GM18519 (cell line): ENCODE measurements around the gene OR2Y1.
"Not testable (repeated sequence)": the region's sequence is repeated elsewhere in the genome, so short reads cannot be mapped to it uniquely, and the experiment has no call there.

Experiments
- ATAC-seq: cut with Tn5 transposase; IDR thresholded peaks from one replicate; pipeline ENCODE4 v1.9.1; 2021; ENCODE audit warnings: mild to moderate bottlenecking, moderate library complexity; ENCODE audit not compliant: unreplicated experiment, low FRiP score

OR2Y1 gene, protein sequence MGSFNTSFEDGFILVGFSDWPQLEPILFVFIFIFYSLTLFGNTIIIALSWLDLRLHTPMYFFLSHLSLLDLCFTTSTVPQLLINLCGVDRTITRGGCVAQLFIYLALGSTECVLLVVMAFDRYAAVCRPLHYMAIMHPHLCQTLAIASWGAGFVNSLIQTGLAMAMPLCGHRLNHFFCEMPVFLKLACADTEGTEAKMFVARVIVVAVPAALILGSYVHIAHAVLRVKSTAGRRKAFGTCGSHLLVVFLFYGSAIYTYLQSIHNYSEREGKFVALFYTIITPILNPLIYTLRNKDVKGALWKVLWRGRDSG

DNA sequence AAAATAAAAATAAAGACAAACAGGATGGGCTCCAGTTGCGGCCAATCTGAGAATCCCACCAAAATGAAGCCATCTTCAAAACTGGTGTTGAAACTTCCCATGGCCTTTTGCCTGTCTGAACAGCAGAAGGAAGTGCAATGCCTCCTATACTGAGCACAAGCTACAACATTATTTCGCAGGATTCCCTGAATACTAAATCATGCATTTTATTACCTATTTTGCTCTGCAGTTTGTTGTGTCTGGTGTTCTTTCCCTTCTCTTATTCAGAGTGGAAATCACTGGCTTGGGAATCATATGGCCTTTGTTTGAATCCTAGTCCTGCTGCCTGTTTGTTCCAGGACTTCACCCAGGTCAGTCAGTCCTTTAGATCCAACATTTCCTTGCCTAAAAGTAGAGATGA is at the start of gene OR2Y1:
Gene OR2Y1 (minus strand): TSS at position 101 of the 400 bp plus-strand sequence. CDS start 0 bp downstream, at position 101.
- ATAC-seq, result no peak

DNA sequence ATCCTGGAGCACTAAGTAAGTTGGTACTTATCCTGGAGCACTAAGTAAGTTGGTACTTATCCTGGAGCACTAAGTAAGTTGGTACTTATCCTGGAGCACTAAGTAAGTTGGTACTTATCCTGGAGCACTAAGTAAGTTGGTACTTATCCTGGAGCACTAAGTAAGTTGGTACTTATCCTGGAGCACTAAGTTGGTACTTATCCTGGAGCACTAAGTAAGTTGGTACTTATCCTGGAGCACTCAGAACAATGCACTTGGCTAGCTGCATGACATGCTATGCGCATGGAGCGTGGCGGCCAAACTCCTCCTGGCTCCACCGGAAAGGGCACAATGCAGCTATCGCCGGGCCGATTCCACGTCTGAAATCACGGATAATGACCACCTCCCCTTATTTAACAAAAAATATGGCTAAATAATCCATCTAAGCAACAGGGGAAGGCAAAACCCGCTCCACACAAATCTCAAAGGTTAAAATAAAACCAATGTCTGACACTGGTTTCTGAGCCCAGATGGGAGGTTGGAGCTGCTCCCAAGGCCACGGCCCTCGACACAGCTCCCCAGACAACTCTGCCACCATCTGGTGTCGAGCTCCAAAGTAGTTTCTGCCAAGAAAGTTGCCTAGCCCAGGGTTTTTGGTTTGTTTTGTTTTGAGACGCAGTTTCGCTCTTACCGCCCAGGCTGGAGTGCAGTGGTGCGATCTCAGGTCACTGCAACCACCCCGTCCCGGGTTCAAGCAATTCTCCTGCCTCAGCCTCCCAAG is 49.0 kb upstream of the OR2Y1 start:
- ATAC-seq, result not testable (repeated sequence)

DNA sequence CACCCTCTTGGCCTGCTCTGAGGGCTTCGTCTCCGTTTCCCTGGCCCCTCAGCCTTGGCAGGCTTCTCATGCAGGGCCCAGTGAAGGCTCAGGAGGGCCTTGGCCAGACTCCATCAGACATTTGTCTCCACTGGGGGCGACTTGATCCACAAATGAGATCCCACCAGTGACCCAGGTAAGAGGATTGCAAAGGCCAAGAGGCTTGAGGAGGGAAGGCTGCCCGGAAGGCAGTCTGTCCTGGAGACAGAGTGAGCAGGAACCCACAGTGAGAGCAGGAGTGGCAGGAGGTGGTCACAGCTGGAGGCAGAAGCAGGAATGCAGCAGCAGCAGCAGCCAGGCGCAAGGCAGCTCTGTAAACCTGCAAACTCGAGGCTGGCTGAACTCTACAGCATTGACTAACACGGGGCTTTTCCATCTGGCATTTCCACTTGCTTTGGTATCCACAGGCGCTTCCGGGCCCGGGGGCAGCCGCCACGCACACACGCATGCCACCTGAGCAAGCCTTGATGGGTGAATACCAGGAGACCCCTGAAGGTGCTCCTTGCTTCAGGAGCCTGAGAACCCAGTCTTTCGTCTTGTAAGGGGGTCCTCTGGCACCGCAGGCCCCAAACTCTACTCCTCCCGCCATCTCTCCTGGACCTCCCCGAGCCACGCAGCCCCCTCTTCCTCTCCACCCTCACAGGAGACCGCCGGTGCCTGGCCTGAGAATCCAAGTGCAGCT is 48.0 kb upstream of the OR2Y1 start:
- ATAC-seq, result no peak

DNA sequence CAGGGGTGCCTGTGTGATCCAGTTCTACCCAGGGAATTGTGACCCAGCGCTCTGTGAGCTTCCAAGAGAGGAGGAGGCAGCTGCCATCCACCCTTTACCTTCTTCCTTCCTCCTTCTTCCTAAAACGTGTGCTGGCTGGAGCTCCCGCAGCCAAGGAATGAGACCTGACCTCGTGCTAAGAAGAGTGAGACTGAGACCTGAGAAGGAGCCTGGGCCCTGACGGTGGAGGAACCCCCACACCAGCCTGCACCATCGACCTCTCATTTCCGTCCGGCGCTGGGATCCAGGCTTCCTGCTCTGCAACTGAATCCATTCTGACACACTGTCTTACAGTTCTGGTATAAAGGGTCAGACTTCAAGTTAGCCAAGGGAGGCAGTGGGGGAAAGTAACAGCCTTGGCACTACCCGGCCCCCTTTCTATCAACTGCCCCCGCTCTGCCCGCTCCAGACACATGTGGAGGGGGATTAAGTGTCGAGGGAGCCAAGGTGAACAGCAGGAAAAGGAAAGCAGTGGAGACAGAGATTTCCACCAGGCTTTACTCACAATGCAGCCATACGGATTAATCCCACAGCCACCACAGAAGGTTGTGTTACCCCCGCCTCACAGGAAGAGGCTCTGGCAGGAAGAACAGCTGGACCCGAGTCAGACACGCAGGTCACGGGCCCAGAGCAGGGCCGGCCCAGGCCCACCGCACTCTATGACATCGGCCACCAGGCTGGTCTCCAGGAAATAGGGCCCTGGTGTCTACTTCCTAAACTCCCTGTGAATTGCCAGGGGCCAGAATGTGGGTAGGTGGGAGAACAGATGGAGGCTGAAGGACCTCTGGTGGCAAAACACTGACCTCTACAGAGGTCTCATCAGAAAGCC is 46.9 kb upstream of the OR2Y1 start:
- no peak for ATAC-seq

DNA sequence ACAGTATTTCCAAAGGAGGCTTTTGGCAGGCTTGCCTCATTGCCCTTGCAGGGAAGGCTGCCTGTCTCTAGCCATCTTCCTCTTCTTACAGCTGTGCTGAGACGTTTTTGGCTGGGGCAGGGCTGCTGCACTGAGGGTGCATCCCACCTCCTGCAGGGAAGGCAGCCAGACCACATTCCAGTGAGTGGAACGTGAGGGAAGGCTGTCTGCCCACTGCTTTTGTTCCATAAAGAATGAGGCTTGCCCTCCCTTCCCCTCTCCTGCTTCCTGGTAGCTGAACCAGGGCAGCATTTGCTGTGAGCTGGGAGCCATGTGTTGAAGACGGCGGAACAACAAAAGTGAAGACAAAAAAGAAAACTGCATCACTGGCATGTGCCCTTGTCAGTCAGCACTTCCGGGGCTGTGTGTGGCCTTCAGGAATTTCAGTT is 46.0 kb upstream of the OR2Y1 start:
- ATAC-seq, result no peak

- no peak for ATAC-seq
These were observed 45.4 kb upstream of the OR2Y1 start for GRCh38 chr5:180785121-180785781.

GRCh38 chr5:180784497-180785097 is 44.7 kb upstream of the OR2Y1 start:
- ATAC-seq, result no peak

DNA sequence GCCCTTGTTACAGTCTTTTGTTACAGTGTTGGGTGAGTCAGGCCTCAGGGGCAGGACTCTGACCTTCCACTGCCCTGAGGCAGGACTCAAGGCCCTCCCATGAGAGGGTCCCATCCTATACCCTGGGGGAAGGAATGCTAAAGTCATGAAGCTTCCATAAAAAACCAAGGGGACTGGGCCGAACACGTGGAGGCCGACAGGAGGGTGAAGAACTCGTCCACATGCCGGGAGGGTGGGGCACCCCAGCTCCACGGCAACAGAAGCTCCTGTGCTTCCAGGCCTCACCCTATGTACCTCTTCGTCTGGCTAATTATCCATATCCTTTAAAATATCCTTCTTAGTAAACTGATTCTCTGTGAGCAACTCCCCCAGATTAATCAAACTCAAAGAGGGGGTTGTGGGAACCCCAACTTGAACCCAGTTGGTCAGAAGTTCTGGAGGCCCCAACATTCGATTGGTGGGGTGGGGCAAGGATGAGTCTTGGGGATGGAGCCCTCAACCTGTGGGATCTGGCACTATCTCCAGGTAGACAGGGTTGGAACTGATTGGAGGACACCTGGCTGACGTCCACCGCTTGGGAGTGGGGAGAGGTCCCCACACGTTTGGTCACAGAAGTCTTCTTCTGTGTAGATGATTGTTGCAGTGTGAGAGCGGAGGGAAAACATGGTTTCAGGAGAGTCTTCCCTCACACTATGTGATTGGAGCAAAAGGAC is 43.6 kb upstream of the OR2Y1 start:
- ATAC-seq, result no peak

DNA sequence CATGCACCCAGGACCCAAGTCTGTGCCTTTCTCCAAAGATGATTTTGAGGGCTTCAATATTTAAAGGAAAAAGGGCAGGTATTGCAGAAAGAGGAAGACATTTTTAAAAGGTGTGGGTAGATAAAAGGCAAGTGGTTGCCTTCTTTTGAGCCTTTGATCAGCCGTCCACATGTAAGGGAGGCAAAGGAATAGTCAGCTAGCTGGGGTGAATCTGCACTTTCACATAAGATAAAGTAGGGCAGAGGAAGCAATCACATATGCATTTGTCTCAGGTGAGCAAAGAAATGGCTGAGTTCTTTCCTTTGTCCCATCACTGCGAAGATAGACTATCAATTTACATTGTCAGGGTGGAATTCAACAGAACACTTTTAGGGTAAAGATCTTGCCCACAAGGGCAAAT is 42.9 kb upstream of the OR2Y1 start:
- ATAC-seq, result no peak

GRCh38 chr5:180781900-180782326 is 42.1 kb upstream of the OR2Y1 start:
- ATAC-seq, result not testable (repeated sequence)

DNA sequence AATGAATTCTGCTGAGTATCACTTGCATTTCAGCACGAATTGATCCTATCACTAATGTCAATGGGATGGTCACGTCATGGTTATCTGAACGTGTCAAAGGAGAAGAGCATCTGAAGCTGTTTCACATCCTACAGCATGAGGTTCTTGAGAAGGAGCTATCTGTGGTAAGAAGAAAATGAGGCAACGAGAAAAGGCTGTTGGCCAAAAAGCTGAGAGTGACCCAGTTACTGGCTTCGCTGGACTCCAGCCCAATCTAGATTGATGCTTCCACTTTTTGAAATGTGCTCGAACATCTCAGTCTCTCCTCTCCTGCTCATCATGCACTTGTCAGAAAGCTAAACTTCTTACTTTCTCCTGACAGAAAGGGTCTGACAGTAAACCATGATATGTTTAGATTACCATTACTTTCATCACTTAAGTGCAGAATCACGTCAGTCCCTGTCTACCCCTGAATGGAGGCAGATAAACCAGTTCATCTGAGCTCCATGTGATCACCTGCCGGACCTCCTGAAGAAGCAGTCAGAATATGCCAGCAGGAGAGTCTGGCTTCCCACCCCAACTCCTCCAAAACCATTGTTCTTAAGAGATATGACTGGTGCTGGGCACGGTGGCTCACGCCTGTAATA is 40.2 kb upstream of the OR2Y1 start:
- ATAC-seq, result no peak

GRCh38 chr5:180777475-180777874 is 37.6 kb upstream of the OR2Y1 start:
- no peak for ATAC-seq

DNA sequence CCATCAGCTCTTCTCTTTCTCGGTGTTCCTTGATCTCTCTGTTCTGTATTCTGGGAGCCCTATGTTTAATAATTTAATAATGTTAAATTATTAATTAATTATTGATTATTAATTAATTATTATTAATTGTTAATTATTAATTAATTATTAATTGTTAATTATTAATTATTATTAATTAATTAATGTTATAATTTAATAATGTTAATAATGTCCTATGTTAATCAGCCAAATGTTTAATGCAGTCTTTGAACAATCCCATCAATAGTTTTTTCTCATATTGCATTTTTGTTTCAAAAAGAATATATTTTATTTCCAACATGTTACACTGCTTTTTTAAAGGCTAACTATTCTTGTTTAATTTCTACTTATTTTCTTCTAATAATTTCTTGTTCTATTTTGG is 36.5 kb upstream of the OR2Y1 start:
- ATAC-seq, result no peak

DNA sequence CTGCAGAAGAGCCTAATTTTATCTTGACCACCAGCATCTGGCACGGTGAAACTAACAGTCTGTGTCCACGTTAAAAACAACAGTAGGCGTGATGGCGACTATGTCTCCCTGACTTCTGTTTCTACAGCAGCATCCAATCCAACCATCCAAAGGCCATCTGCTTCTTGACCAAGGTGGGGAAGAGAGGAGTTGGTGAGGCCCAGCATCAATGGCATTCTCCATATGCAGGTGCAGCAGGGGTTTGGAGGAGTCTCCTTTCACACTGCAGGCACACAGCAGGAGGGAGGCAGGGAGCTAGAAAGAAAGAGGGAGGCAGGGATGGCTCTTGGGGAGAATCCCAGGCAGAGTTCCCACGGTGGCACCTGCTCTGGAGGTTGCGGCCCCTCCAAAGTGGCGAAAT is 35.8 kb upstream of the OR2Y1 start:
- ATAC-seq, result no peak

GRCh38 chr5:180771839-180772238 is 32.0 kb upstream of the OR2Y1 start:
- ATAC-seq, result no peak

DNA sequence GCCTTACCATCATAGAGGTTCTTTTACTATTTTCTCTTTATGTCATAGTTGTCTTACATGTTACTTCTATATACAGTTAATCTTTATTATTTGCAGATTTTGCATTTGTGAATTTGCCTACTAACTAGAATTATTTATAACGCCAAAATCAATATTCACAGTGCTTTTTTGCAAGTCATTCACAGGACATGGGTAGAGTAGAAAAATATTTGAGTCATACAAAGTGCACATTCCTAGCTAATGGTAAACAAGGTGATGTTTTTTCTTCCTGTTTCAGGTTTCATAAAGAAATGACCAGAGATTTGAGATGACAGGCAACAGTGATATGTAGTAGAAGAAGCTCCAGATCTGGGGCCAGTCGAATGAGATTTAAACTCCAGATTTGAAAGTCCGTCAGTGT is 30.0 kb upstream of the OR2Y1 start:
- no peak for ATAC-seq

- ATAC-seq, result no peak
These were observed 15.7 kb upstream of the OR2Y1 start for GRCh38 chr5:180755601-180756000.

- no peak for ATAC-seq
These were observed 4.4 kb upstream of the OR2Y1 start for GRCh38 chr5:180744253-180744652.
